Breast epithelium (tissue), 3 donors: ENCODE data around the gene PROCA1.
"Not testable (repeated sequence)": the region's sequence is repeated elsewhere in the genome, so short reads cannot be mapped to it uniquely, and the experiment has no call there.

ENCODE experiments used
- CTCF ChIP-seq, 3 donors: fragments of 450-650 bp; IDR thresholded peaks; one replicate each; pipeline ENCODE4 v1.5.1; 2016 to 2017; ENCODE audit warnings: antibody characterized with exemption in 3 of 3, mild to moderate bottlenecking in 3 of 3, moderate library complexity in 3 of 3
- POLR2A ChIP-seq: fragments of 450-650 bp; IDR thresholded peaks from one replicate; pipeline ENCODE4 v1.6.1; 2016; ENCODE audit warnings: antibody characterized with exemption, mild to moderate bottlenecking, moderate library complexity
- POLR2AphosphoS5 ChIP-seq, 3 donors: sonication (generic); formaldehyde crosslinking; IDR thresholded peaks; one replicate each; pipeline ENCODE4 v1.6.1; 2017; ENCODE audit warnings: antibody characterized with exemption in 3 of 3

- not testable (repeated sequence) for TF ChIP-seq CTCF (IDR thresholded peaks at IDR 0.05); POLR2A; POLR2AphosphoS5 (IDR thresholded peaks at IDR 0.05)
Measured at GRCh38 chr17:28735913-28736769, 24.5 kb upstream of the PROCA1 start.
